ENCODE results near the gene PAXX. TPM values are rescaled to one million over a fixed set of nuclear protein-coding genes. Genes with fewer than 3 reads are reported as not detected.

Gene PAXX
- total RNA-seq, 1 experiment from 2014 or later, result 113 TPM

DNA sequence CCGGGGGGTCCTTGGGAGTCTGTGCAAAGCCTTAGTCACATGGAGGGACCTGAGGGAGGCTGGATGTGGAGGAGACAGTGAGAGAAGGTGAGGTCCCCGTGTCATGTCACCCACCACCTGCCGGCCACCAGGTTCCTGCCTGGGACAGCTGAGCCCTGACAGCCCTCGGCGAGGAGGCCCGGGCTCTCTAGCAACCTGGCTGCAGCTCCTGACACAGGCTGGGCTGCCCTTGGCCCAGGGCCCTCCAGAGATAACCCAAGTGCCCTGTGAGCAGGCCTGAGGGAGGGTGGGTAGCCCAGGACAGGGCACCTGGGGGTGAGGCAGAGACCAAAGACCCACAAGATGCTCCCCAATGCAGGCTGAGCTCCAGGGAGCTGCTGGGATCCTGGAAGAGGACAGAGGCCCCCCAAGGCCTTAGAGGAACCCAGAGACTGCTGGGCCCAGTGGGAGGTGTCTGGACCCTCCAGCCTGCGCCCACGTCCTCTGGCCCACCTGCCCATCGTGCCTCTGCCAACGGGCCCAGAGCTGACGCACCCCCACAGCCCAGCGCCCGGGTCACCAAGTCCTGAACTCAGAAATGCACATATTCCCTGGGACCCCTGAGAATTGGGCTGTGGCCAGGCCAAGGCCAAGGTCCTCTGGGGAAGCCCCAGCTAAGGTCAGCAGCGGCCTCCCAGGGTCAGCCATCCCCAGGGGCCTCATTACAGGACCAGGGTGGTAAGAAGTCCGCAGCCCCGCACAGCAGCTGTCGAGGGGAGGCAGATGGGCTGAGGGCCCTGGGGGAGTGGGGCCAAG is 23.7 kb upstream of the PAXX start:
- no peak for ATAC-seq
- Histone ChIP-seq H2AFZ (ENCODE audit: low read length) (no peak overlapping the region), H3K9me3 (ENCODE audit: low read length) (no peaks in the 10 kb centered on the region), H3K9ac (ENCODE audit: low read length) (no peak overlapping the region), H3K4me3 (ENCODE audit: low read length) (no peak overlapping the region), H3K4me1 (ENCODE audit: insufficient read depth, low read length) (peaks cover 8% of the 10 kb centered on the region), H3K27me3 (ENCODE audit: low read length) (no peaks in the 10 kb centered on the region), H3K79me2 (ENCODE audit: low read length) (no peaks in the 10 kb centered on the region), H3F3A (ENCODE audit: low read length, unreplicated experiment) (no peaks in the 10 kb centered on the region), H3K9me2 (replicated peaks; ENCODE audit: low read length) (no peaks in the 10 kb centered on the region), H3K36me3 (ENCODE audit: low read depth, low read length) (no peaks in the 10 kb centered on the region), H4K20me1 (ENCODE audit: low read length) (no peaks in the 10 kb centered on the region), H3K4me2 (ENCODE audit: low read length) (no peak overlapping the region), H3K27ac (ENCODE audit: low read length) (no peak overlapping the region)
- DNase-seq, result no peak
- CTCF ChIA-PET, result no interaction called here
- intact Hi-C loops (cut with micrococcal nuclease), result no loop called here
- BruUV-seq (replicated peaks), result no TSS peak
- TF ChIP-seq EZH2phosphoT487 (IDR thresholded peaks at IDR 0.05; ENCODE audit: borderline replicate concordance, low read length) (no peak), EZH2 (IDR thresholded peaks at IDR 0.05; ENCODE audit: low read length, unreplicated experiment) (no peak)
- TF ChIP-seq, protein P1, sequence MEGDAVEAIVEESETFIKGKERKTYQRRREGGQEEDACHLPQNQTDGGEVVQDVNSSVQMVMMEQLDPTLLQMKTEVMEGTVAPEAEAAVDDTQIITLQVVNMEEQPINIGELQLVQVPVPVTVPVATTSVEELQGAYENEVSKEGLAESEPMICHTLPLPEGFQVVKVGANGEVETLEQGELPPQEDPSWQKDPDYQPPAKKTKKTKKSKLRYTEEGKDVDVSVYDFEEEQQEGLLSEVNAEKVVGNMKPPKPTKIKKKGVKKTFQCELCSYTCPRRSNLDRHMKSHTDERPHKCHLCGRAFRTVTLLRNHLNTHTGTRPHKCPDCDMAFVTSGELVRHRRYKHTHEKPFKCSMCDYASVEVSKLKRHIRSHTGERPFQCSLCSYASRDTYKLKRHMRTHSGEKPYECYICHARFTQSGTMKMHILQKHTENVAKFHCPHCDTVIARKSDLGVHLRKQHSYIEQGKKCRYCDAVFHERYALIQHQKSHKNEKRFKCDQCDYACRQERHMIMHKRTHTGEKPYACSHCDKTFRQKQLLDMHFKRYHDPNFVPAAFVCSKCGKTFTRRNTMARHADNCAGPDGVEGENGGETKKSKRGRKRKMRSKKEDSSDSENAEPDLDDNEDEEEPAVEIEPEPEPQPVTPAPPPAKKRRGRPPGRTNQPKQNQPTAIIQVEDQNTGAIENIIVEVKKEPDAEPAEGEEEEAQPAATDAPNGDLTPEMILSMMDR (conservative IDR thresholded peaks at IDR 0.05; ENCODE audit: low read depth, low read length), result no peak
- POLR2A ChIA-PET (ENCODE audit: unreplicated experiment), result no interaction called here

DNA sequence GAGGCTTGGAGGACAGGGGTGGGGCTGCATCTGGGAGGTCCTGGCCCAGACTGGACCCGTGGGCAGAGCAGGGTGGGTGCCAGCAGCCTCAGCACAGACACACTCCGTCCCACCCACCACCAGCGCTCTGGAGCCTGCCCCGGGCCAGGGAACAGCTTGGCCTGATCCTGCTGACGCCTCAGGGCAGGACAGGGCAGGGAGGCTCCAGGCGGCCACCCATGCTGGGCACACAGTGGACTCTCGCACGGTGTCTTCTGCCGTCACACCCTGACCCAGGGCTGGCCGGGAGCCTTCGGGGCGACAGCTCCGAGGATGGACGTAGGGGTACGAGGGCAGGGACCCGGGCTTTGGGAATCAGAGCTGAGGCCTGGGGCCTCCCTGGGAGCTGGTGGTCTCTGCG is 23.1 kb upstream of the PAXX start:
- no TSS peak for BruUV-seq (replicated peaks)
- no peaks in the 10 kb centered on the region for H4K20me1 ChIP-seq (ENCODE audit: low read length)
- H3K27me3 ChIP-seq (ENCODE audit: low read length), result no peaks in the 10 kb centered on the region
- TF ChIP-seq, protein P1 (conservative IDR thresholded peaks at IDR 0.05; ENCODE audit: low read depth, low read length), result no peak
- no peak for TF ChIP-seq EZH2phosphoT487 (IDR thresholded peaks at IDR 0.05; ENCODE audit: borderline replicate concordance, low read length)
- TF ChIP-seq EZH2 (IDR thresholded peaks at IDR 0.05; ENCODE audit: low read length, unreplicated experiment), result no peak
- H2AFZ ChIP-seq (ENCODE audit: low read length), result no peak overlapping the region
- H3F3A ChIP-seq (ENCODE audit: low read length, unreplicated experiment), result no peaks in the 10 kb centered on the region
- no peak overlapping the region for H3K4me2 ChIP-seq (ENCODE audit: low read length)
- no peaks in the 10 kb centered on the region for H3K79me2 ChIP-seq (ENCODE audit: low read length)
- H3K4me1 ChIP-seq (ENCODE audit: insufficient read depth, low read length), result peaks cover 6% of the 10 kb centered on the region
- H3K9ac ChIP-seq (ENCODE audit: low read length), result no peak overlapping the region
- no peak for DNase-seq
- no peak for ATAC-seq
- H3K27ac ChIP-seq (ENCODE audit: low read length), result no peak overlapping the region
- intact Hi-C loops (cut with micrococcal nuclease), result no loop called here
- POLR2A ChIA-PET (ENCODE audit: unreplicated experiment), result no interaction called here
- H3K36me3 ChIP-seq (ENCODE audit: low read depth, low read length), result no peaks in the 10 kb centered on the region
- H3K9me2 ChIP-seq (replicated peaks; ENCODE audit: low read length), result no peaks in the 10 kb centered on the region
- H3K9me3 ChIP-seq (ENCODE audit: low read length), result no peaks in the 10 kb centered on the region
- no peak overlapping the region for H3K4me3 ChIP-seq (ENCODE audit: low read length)
- CTCF ChIA-PET, result no interaction called here

DNA sequence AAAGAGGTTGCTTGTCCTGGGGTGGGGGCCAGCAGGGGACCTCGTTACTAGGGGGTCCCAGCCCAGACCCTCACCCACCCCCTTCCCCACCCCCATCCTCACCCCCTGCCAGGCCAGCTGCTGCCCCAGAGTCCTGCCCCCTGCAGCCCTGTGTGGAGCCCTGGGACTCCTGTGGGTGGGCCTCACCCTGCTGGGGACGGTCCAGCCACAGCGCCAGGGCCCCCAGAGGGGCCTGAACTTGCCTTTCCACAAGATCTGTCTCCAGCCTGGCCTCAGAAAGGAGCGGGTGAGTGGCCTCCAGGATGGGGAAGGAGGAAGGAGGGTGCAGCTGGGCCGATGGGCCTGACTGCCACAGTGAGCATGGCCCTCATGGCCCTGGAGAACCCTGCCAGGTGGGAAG is 22.4 kb upstream of the PAXX start:
- H4K20me1 ChIP-seq (ENCODE audit: low read length), result no peaks in the 10 kb centered on the region
- DNase-seq (no peak), ATAC-seq (no peak)
- no peaks in the 10 kb centered on the region for H3K9me2 ChIP-seq (replicated peaks; ENCODE audit: low read length)
- TF ChIP-seq, protein P1 (conservative IDR thresholded peaks at IDR 0.05; ENCODE audit: low read depth, low read length), result no peak
- no peak overlapping the region for H3K9ac ChIP-seq (ENCODE audit: low read length)
- no peak overlapping the region for H3K27ac ChIP-seq (ENCODE audit: low read length)
- no peaks in the 10 kb centered on the region for H3K79me2 ChIP-seq (ENCODE audit: low read length)
- no peak overlapping the region for H3K4me2 ChIP-seq (ENCODE audit: low read length)
- H3F3A ChIP-seq (ENCODE audit: low read length, unreplicated experiment), result no peaks in the 10 kb centered on the region
- ChIA-PET CTCF (no interaction called here), POLR2A (ENCODE audit: unreplicated experiment) (no interaction called here)
- H3K9me3 ChIP-seq (ENCODE audit: low read length), result no peaks in the 10 kb centered on the region
- no peak overlapping the region for H3K4me3 ChIP-seq (ENCODE audit: low read length)
- BruUV-seq (replicated peaks), result no TSS peak
- H3K4me1 ChIP-seq (ENCODE audit: insufficient read depth, low read length), result no peaks in the 10 kb centered on the region
- intact Hi-C loops (cut with micrococcal nuclease), result no loop called here
- H3K36me3 ChIP-seq (ENCODE audit: low read depth, low read length), result no peaks in the 10 kb centered on the region
- no peaks in the 10 kb centered on the region for H3K27me3 ChIP-seq (ENCODE audit: low read length)
- no peak overlapping the region for H2AFZ ChIP-seq (ENCODE audit: low read length)
